Activated T-helper 1 cell treated with Interleukin-2 at 50 U/mL for 16 hours (primary cell): ENCODE results near the gene NTN4.
"Not testable (repeated sequence)": the region's sequence is repeated elsewhere in the genome, so short reads cannot be mapped to it uniquely, and the experiment has no call there.

Experiments used
- DNase-seq: peaks from one replicate; pipeline ENCODE4 v3.0.0-alpha.2; 2020; ENCODE audit warnings: low read depth

Gene NTN4

DNA sequence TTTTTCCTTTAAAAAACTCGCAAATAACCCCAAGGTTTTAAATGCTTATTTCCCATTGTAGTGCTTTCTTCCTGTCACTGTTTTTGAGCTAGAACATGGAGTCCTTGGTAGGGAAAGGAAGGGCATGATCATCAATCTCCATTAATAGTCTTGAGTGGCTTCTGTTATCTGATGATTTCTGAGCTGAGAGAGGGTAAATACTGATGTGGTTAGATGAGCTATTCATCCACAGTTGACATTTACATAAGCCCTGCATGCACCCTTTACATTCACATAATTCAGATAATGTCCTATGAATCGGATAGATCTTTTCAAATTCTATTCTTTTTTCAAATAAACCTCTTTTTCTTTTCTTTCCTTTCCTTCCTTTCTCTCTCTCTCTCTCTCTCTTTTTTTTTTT lies 81.4 kb downstream of the NTN4 start:
- DNase-seq, result no peak

DNA sequence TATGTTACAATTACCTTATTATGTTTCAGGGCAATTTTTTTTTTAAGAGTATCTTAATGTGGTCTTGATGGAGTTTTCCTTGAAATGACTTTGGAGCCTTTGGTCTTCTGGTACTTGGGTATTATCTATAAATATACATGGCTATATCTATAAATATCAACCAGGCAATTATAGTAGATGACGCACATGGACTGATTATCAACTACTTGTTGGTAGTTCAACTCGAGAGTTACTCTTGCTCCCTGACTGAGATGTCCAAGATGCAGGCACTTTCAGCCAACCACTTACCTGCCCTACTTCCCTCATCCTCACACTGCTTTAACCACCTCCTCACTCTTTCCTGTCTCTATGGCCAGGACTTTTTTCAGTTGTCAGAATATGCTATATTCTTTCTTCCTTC lies 85.4 kb downstream of the NTN4 start:
- DNase-seq, result no peak

DNA sequence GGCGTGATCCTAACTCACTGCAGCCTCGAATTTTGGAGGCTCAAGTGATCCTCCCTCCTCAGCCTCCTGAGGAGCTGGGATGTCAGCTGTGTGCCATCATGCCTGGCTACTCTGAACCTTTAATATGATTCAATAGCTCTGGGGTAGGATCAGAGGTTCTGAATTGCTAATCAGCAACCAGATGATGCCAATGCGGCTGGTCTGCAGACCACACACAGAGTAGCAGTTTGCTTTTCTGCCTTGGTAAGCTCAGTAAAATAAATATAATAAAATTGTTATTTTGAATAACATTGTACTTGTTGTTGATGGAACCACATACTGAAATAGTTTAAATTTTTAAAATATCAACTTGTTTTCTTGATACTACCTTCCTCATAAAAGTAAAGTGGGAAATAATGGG lies 86.6 kb downstream of the NTN4 start:
- no peak for DNase-seq

DNA sequence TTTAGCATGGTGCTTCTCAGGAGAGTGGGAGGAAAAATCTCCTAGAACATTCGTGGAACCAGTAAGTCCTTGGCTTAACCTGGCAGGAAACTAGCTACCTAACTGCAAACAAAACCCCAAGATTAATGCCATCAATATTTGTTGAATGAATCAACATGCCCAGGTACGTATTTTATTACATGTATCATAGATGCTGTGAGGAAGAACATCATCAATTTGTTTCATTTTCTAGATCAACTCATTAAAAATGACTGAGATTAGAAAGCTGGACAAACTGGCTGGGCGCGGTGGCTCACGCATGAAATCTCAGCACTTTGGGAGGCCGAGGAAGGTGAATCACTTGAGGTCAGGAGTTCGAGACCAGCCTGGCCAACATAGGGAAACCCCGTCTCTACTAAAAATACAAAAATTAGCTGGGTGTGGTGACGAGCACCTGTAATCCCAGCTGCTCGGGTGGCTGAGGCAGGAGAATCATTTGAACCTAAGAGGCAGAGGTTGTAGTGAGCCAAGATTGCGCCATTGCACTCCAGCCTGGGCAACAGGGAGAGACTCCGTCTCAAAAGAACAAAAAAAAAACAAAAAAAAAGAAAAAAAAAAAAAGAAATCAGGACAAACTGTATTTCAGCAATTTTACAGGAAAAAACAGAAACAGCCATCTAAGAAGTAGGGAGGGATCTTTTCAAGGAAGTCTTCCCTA lies 88.7 kb downstream of the NTN4 start:
- no peak for DNase-seq

DNA sequence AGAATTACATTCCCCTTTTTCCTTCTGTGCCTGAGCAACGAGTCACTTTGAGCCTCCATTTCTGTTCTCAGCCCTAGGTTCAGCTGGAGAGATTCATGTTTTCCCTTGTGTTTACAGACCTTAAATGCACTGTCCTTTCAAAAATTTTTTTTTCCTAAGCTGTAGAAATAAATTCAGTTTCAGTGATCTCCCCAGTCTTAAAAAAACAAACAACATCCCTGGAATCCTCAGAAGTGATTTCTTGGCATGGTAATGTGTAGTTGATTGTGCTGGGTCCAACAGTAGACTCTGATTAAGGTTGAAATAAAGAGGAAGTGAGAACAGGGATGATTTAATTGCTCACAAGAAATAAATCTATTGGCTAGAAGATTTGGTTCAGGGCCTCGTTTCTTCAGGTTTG lies 89.3 kb downstream of the NTN4 start:
- no peak for DNase-seq

DNA sequence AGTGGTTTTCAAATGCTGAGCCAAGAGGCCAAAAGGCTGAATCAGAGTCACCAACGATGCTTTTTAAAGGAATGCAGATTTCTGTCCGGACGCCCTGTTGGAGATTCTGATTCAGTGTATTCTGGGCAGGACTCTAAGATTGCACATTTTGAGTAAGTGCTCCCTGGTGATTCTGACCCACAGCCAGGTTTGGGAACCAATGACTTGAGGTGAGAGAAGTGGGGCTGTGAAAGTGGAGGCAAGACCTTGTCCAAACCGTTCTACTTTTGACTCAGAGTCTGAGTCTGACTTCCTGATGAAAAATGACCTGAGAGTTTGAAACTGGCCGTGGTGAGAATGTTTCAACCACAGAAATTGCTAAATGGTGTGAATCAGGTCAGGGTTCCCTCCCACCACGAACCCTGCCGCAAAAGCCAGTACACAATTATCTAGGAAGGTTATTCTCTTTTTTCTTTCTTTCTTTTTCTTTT lies 90.2 kb downstream of the NTN4 start:
- DNase-seq, result no peak

DNA sequence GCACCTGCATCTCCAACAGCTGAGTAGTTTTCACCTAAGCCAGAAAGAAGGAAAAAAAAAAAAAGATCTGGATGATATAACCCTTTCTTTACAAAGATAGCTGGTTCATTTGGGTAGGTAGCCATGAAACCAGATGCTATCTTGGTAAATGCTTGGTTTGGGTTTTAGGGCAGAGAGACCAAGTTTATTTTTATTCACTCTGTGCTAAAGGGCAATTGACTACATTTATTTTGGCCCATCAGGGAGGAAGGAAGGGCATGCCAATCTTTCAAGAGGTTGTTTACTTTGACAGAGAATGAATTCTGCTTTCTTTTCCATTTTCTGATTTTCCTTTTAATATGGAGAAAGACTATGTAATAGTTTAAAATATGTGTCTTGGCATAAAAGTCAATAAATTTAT lies 91.0 kb downstream of the NTN4 start:
- DNase-seq, result no peak

DNA sequence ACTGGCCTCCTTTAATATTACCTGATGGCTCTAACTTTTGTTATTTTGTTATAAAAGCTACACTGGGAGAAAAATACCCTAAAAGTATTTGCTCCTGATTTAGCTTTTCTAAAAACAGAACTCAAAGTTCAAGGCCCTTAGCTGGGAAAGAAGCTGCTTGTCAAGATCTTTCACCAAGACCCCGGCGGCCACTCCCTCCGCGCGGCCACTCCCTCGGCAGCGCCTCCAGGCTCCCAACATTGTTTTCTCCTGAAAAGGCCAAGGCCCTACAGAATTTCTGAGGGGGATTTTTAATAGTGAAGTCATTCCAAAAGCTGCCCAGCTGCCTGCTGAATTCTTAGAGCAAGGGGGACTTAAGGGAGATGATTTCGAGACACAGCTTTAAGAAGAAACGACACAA lies 96.4 kb downstream of the NTN4 start:
- DNase-seq, result no peak

- DNase-seq, result no peak
Measured at GRCh38 chr12:95693689-95694088, 96.9 kb downstream of the NTN4 start.

DNA sequence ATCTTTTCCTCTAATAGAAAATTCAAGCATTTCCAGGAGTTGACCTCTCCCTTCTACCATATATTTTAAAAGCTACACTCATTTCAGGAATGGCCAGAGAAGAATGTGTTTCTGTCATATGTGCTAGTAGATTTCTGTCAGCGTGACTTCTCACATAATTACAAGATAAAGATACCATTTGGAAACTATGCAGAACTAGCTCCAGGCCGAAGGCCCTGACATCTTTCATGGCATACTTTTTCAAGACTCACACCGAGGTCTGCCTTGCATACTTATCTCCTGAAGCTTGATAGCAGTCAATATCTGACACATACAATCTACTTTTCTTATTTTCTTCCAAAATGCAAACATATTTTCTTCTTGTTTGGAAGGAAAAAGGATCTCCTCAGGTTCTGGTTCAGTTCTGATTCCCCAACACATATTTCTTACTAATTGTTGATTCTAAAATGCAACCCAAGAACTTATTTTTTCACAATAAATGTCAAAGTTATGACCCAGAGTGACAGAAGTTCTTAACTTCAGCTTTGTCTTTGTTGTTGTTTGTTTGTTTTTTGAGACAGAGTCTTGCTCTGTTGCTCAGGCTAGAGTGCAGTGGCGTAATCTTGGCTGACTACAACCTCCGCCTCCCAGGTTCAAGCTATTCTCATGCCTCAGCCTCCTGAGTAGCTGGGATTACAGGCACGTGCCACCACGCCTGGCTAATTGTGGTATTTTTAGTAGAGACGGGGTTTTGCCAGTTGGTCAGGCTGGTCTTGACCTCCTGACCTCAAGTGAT lies 99.5 kb downstream of the NTN4 start:
- no peak for DNase-seq

DNA sequence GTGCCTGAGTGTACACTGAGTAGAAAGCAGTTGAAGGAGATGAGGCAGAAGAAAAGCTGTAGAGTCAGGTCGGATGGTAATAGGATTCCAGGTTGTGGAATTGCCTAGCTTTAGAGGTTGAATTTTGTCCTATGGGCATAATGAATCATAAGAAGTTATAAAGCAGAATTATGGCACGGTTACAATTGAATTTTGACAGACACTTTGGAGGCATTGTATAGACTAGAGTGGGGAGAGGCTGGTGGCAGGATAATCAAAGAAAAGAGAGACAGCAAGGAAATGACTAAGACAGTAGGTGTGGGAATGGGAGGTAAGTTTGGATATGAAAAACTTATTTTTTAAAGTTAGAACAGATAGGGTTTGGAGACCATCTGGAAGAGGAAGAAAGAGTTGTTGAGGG lies 102.6 kb downstream of the NTN4 start:
- DNase-seq, result no peak

GRCh38 chr12:95683418-95683817 lies 107.1 kb downstream of the NTN4 start:
- DNase-seq, result no peak

GRCh38 chr12:95681210-95681765 lies 109.3 kb downstream of the NTN4 start:
- DNase-seq, result no peak

- DNase-seq, result no peak
Measured at GRCh38 chr12:95678684-95679083, 111.9 kb downstream of the NTN4 start.

DNA sequence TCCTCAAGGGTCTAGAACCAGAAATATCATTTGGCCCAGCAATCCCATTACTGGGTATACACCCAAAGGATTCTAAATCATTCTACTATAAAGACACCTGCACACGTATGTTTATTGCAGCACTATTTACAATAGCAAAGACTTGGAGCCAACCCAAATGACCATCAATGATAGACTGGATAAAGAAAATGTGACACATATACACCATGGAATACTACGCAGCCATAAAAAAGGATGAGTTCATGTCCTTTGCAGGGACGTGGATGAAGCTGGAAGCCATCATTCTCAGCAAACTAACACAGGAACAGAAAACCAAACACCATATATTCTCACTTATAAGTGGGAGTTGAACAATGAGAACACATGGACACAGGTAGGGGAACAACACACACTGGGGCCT lies 112.8 kb downstream of the NTN4 start:
- DNase-seq, result not testable (repeated sequence)

- no peak for DNase-seq
Measured at GRCh38 chr12:95674631-95675030, 115.9 kb downstream of the NTN4 start.

- no peak for DNase-seq
Measured at GRCh38 chr12:95674163-95674562, 116.4 kb downstream of the NTN4 start.

- no peak for DNase-seq
Measured at GRCh38 chr12:95673576-95673975, 117.0 kb downstream of the NTN4 start.

DNA sequence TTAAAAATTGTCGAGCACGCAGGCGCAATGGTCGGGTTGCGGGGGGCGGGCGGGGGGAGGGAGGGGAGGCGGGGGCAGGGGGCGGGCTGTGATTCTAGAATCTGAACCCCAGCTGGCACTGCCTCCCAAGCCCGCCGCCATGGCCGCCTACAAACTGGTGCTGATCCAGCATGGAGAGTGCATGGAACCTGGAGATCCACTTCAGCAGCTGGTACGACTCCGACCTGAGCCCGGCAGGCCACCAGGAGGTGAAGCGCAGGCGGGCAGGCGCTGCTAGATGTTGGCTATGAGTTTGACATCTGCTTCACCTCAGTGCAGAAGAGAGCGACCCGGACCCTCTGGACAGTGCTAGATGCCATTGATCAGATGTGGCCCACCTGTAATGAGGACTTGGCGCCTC lies 118.4 kb downstream of the NTN4 start:
- DNase-seq, result no peak

DNA sequence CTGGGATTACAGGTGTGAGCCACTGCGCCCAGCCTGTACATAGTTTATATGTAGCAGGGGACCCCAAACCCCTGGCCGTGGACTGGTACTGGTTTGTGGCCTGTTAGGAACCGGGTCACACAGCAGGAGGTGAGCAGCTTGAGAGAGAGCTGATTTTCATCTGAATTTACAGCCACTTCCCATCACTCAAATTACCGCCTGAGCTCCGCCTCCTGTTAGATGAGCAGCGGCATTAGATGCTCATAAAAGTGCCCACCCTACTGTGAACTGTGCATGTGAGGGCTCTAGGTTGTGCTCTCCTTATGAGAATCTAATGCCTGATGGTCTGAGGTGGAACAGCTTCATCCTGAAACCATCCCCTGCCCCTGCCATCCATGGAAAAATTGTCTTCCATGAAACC lies 119.3 kb downstream of the NTN4 start:
- DNase-seq, result no peak

- no peak for DNase-seq
Measured at GRCh38 chr12:95663525-95663924, 127.0 kb downstream of the NTN4 start.

GRCh38 chr12:95661360-95661759 lies 129.2 kb downstream of the NTN4 start:
- no peak for DNase-seq

DNA sequence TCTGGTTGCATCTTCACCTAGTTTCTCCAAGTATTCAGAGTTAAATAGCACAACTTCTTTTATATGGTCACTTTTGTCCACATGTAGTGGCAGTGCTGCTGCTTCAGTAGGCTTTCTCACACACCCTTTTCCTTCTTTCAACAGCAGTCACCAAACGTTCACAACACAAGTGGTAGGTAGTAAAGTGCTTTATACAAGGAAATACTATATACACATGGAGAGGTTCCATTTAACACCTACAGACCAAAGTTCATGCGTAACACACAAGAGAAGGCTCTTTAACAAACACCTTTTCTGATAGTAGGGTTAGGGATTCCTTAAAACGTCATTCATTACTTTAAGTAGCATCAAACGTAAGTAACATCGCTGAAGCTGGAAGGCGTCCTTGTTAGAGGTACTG lies 132.2 kb downstream of the NTN4 start:
- DNase-seq, result no peak
